ENCODE results near the gene DYNC1I1. TPM values are rescaled to one million over a fixed set of nuclear protein-coding genes. Genes with fewer than 3 reads are reported as not detected.

DYNC1I1 gene
- total RNA-seq, 1 experiment from 2014 or later = 8.3 TPM

GRCh38 chr7:96143495-96144259 is 371.3 kb downstream of the DYNC1I1 start:
- no peak for DNase-seq
- H3K4me3 Mint-ChIP-seq (ENCODE audit: unreplicated experiment) = no peak overlapping the region
- BruUV-seq (replicated peaks) = no TSS peak
- ChIA-PET CTCF (no interaction called here), POLR2A (no interaction called here)
- no peaks in the 10 kb centered on the region for H3K27me3 ChIP-seq (replicated peaks; ENCODE audit: control insufficient read depth, insufficient read depth, low read length)
- H3K4me1 Mint-ChIP-seq (ENCODE audit: low read depth, unreplicated experiment) = no peaks in the 10 kb centered on the region
- intact Hi-C loops (cut with micrococcal nuclease; ENCODE audit: unreplicated experiment) = no loop called here
- peaks cover 47% of the 10 kb centered on the region for H3K36me3 Mint-ChIP-seq (ENCODE audit: insufficient read depth, unreplicated experiment)
- no peaks in the 10 kb centered on the region for H3K27me3 Mint-ChIP-seq (ENCODE audit: insufficient read depth, unreplicated experiment)
- H3K9me3 ChIP-seq = no peaks in the 10 kb centered on the region
- no peak overlapping the region for H3K4me3 ChIP-seq (ENCODE audit: low read depth, low read length)
- peaks cover 1% of the 10 kb centered on the region for H3K36me3 ChIP-seq (ENCODE audit: control insufficient read depth, insufficient read depth, low read length)
- no peaks in the 10 kb centered on the region for H3K4me1 ChIP-seq
- H3K9me3 Mint-ChIP-seq (ENCODE audit: unreplicated experiment) = no peaks in the 10 kb centered on the region
- TF ChIP-seq, protein P1, sequence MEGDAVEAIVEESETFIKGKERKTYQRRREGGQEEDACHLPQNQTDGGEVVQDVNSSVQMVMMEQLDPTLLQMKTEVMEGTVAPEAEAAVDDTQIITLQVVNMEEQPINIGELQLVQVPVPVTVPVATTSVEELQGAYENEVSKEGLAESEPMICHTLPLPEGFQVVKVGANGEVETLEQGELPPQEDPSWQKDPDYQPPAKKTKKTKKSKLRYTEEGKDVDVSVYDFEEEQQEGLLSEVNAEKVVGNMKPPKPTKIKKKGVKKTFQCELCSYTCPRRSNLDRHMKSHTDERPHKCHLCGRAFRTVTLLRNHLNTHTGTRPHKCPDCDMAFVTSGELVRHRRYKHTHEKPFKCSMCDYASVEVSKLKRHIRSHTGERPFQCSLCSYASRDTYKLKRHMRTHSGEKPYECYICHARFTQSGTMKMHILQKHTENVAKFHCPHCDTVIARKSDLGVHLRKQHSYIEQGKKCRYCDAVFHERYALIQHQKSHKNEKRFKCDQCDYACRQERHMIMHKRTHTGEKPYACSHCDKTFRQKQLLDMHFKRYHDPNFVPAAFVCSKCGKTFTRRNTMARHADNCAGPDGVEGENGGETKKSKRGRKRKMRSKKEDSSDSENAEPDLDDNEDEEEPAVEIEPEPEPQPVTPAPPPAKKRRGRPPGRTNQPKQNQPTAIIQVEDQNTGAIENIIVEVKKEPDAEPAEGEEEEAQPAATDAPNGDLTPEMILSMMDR (IDR thresholded peaks at IDR 0.05; ENCODE audit: insufficient read depth in 1 of 2, low read depth in 1 of 2, low read length in 1 of 2, severe bottlenecking in 1 of 2, unreplicated experiment in 1 of 2) = no peak
- H3K27ac Mint-ChIP-seq (ENCODE audit: unreplicated experiment) = no peak overlapping the region

DNA sequence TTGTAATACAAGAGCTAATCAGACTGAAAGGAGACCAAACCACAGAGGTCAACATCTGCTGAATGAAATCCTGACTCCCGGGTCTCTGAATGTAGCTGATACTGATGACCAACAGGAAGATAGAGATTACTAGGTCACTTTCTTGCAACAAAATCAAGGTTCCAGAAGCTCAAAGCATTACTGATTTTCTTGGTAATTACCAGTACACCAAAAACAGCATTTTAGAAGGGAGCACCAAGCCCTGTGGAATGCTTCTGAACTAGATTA is 371.8 kb downstream of the DYNC1I1 start:
- Mint-ChIP-seq H3K4me1 (ENCODE audit: low read depth, unreplicated experiment) (no peaks in the 10 kb centered on the region), H3K27me3 (ENCODE audit: insufficient read depth, unreplicated experiment) (no peaks in the 10 kb centered on the region), H3K4me3 (ENCODE audit: unreplicated experiment) (no peak overlapping the region), H3K27ac (ENCODE audit: unreplicated experiment) (no peak overlapping the region), H3K36me3 (ENCODE audit: insufficient read depth, unreplicated experiment) (peaks cover 48% of the 10 kb centered on the region), H3K9me3 (ENCODE audit: unreplicated experiment) (no peaks in the 10 kb centered on the region)
- H3K27me3 ChIP-seq (replicated peaks; ENCODE audit: control insufficient read depth, insufficient read depth, low read length) = no peaks in the 10 kb centered on the region
- POLR2A ChIA-PET = no interaction called here
- TF ChIP-seq, protein P1 (IDR thresholded peaks at IDR 0.05; ENCODE audit: insufficient read depth in 1 of 2, low read depth in 1 of 2, low read length in 1 of 2, severe bottlenecking in 1 of 2, unreplicated experiment in 1 of 2) = no peak
- BruUV-seq (replicated peaks) = no TSS peak
- no peaks in the 10 kb centered on the region for H3K4me1 ChIP-seq
- H3K4me3 ChIP-seq (ENCODE audit: low read depth, low read length) = no peak overlapping the region
- CTCF ChIA-PET = no interaction called here
- peaks cover 1% of the 10 kb centered on the region for H3K36me3 ChIP-seq (ENCODE audit: control insufficient read depth, insufficient read depth, low read length)
- no peaks in the 10 kb centered on the region for H3K9me3 ChIP-seq
- intact Hi-C loops (cut with micrococcal nuclease; ENCODE audit: unreplicated experiment) = no loop called here
- no peak for DNase-seq

Other genes starting within 250 kb of the DYNC1I1 start
- 0.12 and 0.20 TPM in 2 replicates for gene PDK4, start 176.0 kb upstream of the DYNC1I1 start, total RNA-seq (2022)

All from Caco-2 (cell line).